Measurements from ENCODE around the gene RENBP.

Gene RENBP

DNA sequence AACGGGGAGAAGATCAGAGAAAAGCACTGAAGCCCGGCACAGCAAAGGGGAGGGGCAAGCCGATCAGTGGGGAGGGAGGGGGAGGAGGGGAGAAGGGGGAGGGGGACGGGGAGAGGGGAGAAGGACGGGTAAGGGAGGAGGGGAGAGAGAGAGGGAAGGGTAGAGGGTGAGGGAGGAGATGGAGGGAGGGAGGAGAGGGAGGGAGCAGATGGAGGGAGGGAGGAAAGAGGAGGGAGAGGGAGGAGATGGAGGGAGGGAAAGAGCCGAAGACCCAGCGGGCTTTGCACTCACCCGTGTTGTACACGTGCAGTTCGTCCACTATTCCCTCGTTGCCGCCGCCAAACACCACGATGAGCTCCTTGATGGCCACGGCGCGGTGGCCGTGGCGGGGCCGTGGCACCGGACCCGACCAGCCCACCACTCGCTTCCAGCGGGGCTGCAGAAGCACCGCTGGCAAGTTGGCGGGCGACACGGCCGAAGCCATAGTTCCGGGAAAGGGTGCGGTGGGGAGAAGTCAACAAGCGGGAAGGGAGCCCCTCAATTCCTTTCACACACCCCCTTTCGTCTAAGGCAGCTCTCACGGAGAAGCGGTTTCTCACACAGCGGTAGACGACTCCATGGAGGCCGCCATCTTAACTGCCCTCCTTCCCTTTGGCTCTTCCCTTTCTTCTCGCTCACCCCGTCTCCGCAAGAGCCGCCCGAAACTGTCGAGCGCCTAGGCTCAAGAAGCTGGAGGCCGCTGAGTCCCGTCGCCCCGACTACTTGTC is 26.1 kb upstream of the RENBP start:
- DNase-seq: peak; percentile 43

GRCh38 chrX:153969904-153970356 is 25.5 kb upstream of the RENBP start:
- no peak for DNase-seq

- no peak for DNase-seq
These were observed 24.9 kb upstream of the RENBP start for GRCh38 chrX:153969125-153969903.

- DNase-seq: no peak
These were observed 24.3 kb upstream of the RENBP start for GRCh38 chrX:153968754-153969124.

- no peak for DNase-seq
These were observed 23.8 kb upstream of the RENBP start for GRCh38 chrX:153968255-153968654.

- no peak for DNase-seq
These were observed 23.2 kb upstream of the RENBP start for GRCh38 chrX:153967536-153968224.

DNA sequence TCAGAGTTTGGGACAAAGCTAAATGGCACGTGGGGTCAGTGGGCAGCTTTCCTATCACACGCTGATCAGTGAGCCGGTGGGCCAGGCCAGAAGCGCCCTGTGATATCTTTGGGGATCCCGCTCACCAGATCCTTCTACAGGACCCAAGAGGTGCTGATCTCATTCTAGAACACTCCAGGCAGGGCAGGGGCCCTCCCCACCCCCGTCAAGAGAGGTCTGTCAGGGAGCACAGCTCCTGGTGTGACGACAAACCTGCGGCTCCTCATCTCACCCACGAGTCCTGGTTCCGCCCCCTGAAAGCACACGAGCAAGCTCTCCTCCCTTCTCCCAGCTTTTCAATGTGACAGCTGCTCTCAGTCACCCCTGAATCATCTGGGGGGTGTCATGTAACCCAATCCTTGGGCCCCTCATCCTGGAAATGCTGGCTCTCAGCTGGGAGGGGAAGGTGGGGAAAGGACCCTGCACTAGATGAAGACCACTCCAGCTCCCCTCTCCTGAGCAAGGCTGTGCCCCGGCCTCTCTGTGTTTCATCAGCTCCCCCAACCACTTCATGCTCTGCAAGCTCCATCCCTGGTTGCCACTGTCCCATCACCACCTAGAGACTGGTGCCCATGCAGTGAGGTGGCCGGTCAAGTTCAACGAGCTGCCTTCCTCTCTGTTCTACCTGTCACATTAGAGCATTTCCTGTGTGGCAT is 22.5 kb upstream of the RENBP start:
- no peak for DNase-seq

DNA sequence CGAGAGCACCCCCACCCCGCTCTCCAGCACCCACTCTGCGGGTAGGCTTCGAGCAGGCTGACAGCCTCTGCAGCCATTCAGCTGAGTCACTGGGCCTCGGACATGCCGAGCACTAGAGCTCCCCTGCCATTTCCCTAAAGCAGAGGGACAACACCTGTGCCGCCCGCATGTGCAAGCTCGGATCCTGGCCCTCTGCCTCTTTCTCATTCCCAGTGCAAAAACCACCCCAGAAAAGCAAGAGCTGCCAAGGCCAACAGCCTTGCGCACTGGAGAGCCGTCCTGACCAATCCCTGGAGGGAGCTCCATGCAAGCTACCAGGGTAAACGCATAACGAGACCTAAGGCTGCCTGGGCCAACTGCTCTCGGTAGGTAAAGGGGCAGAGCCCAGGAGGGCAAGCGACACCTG is 21.8 kb upstream of the RENBP start:
- no peak for DNase-seq

DNA sequence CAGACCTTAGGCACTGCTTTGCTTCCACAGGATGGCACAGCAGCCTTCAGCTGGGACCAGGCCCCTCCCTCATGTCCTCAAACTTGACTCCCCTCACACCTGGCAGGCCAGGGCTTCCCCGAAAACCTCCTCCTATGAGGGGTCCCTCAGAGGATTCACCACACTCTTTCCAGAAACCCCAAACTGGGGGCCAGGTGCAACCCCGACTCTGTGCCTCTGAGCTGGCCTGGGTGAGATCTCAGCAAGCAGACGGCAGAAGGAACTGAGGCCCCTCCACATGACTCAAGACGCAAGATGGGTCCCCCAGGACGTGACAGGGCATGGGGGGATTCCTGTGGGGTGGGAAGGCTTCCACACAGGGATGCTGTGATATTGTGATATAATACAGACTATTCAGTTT is 21.0 kb upstream of the RENBP start:
- DNase-seq: no peak

- DNase-seq: no peak
These were observed 19.7 kb upstream of the RENBP start for GRCh38 chrX:153964105-153964504.

DNA sequence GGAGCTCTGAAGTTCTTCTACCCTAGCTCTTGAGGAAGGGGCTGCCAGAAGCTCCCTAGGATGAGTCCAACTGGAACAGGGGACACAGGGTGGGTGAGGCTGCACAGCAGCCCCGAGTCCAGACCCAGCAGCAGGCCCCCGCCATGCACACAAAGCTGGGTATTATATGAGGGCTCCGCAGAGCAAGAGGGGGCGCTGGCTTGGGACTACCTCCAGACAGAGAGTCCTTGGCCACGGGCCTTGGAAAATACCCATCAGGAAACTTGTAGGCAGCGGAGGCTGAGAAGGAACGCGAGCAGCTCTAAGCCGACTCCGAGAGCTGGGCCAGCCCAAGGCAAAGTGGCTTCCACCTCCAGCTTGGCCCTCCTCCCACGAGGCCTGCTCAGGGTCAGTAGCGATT is 19.1 kb upstream of the RENBP start:
- DNase-seq: no peak

DNA sequence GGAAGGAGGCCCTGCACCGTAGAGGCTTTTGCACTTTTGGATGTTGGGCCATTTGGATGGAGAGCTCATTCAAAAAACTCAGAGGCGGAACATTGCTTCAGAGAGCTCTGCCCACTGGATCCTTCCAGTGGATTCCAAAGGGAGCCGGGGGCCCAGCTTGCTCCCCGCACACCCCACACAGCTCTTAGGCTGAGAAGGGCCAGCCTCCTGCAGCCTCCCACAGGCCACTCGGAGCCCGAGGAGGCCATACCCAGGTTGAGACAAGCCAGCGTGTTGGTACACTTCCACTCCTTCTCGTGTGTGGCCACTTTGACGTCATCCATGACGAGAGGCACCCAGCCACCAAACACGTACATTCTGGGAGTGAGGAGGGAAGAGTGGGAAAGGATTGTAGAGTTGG is 16.8 kb upstream of the RENBP start:
- DNase-seq: no peak

- DNase-seq: no peak
These were observed 16.3 kb upstream of the RENBP start for GRCh38 chrX:153960786-153961185.

DNA sequence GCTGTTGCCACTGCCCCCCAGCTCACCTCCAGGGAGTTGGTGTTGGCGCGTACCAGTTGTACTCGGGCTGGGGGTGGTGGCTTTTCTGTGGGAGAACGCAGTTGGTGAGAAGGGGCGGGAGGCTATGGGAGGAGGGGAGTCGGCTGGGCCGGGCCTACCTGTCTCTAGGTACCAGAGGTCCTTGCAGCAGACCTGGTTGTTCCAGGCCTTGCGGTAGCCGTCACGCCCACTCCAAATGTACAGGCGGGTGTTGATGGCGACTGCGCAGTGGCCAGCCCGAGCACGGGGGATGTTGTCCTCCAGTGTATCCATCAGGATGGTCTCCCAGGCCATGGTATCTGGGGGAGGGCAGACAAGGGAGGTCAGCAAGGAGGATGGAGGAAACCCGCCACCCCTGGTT is 15.6 kb upstream of the RENBP start:
- DNase-seq: no peak

- no peak for DNase-seq
These were observed 15.2 kb upstream of the RENBP start for GRCh38 chrX:153959649-153960048.

GRCh38 chrX:153958605-153959004 is 14.2 kb upstream of the RENBP start:
- no peak for DNase-seq

- no peak for DNase-seq
These were observed 12.8 kb upstream of the RENBP start for GRCh38 chrX:153957224-153957623.

DNA sequence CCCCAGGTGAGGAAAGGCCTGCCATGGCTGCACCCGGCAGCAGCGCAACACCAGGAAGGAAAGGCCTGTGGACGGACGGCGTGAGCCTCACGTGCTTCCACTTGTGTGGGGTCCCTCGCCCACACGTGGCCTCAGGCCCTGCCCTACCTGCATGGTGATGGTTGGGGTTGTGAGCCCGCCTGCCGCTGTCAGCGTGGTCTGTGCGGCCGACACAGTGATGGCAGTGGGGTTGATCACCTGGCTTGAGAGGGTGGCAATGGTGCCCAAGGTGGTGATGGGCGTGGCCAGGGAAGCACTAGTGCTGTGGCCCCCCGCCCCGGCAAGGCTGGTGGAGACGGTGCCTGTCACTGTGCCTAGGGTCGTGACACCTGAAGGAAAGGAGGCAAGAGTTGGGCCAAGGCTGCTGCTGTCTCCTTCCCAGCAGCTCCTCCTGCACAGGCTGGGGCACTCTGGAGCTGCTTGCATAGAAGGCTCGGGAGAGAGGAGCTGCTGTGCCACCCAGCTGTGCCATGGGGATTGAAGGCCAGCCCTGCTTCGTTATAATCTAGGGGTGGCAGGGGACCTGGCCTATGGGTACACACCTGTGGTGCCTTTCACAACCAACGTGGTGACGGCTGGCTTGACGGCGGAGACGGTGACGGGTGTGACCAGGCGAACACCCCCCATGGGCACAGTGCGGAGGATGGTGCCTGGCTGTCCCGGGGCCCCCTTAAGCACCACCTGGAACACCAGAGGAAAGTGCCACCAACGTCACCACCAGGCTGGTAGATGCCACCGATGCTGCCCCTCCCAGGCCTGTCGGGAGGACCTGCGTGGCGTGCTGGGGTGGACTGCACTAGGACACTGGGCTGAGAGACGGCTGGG is 11.8 kb upstream of the RENBP start:
- no peak for DNase-seq

- DNase-seq: no peak
These were observed 10.8 kb upstream of the RENBP start for GRCh38 chrX:153955228-153955732.

GRCh38 chrX:153954558-153955227 is 10.2 kb upstream of the RENBP start:
- no peak for DNase-seq

DNA sequence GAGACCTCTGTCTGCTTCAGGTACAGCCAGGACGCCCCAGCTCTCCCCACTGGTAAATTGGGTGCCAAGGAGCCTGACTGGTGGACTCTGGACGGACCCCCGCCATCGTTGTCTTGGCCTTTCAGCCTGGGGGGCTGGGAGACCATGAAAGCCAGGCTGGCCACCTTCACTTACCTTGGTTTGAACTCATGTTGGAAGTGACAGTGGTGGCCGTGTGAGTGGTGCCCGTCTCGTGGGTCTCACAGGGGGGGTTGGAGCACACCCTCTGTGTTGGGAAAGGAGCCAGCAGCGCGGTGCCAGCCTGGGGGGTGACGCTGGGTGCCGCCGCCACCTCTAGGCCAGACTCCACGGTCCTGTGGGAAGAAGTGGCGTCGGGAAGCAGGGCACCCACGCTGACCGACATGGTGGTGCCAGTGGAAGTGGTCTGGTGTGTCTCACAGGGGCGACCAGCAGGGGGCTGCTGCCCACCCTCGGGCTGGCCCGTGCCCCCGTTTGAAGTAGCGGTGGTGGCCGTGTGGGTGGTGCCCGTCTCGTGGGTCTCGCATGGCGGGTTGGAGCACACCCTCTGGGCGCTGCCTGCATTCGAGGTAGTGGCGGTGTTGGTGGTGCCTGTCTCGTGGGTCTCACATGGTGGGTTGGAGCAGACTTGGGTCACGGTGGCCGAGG is 9.6 kb upstream of the RENBP start:
- no peak for DNase-seq

Measured in effector CD4-positive, alpha-beta T cell (primary cell).